ENCODE measurements around the gene AATK. TPM values are rescaled to one million over a fixed set of nuclear protein-coding genes. Genes with fewer than 3 reads are reported as not detected.

AATK gene
- total RNA-seq, 1 experiment from 2014 or later, result 4.4 TPM

- no peaks in the 10 kb centered on the region for H3K79me2 ChIP-seq (ENCODE audit: insufficient read depth, low read length)
- H4K20me1 ChIP-seq (ENCODE audit: insufficient read depth), result no peaks in the 10 kb centered on the region
- no peaks in the 10 kb centered on the region for H3K4me1 ChIP-seq (ENCODE audit: control insufficient read depth in 1 of 2, insufficient read depth in 2 of 2, low read length in 2 of 2)
- no peaks in the 10 kb centered on the region for H3K36me3 ChIP-seq (ENCODE audit: control insufficient read depth in 1 of 2, insufficient read depth in 2 of 2, low read length in 2 of 2)
- H2AFZ ChIP-seq (ENCODE audit: low read depth, low read length, poor library complexity, severe bottlenecking), result no peak overlapping the region
- no peaks in the 10 kb centered on the region for H3K27me3 ChIP-seq (ENCODE audit: insufficient read depth, low read length)
- intact Hi-C loops (cut with micrococcal nuclease), result no loop called here
- H3K27ac ChIP-seq (ENCODE audit: low read depth, low read length), result no peak overlapping the region
- ATAC-seq, result no peak
- no TSS peak for BruUV-seq (replicated peaks)
- POLR2A ChIA-PET, result interaction anchor here (1.5 kb wide), 1 partner anchor 305 kb away, joined by 3 read pairs; no protein-coding TSS in a partner anchor
- CTCF ChIA-PET, result no interaction called here
- TF ChIP-seq TCF7L2 (IDR thresholded peaks at IDR 0.05; ENCODE audit: borderline replicate concordance, extremely low read depth, insufficient read depth, insufficient read length) (no peak), YY1 (IDR thresholded peaks at IDR 0.05; ENCODE audit: extremely low read depth, insufficient replicate concordance, low read depth, low read length) (no peak)
- no peak overlapping the region for H3K9ac ChIP-seq (ENCODE audit: low read length)
- H3K4me3 ChIP-seq (replicated peaks in 1 of 2; ENCODE audit: low read depth in 1 of 2, low read length in 2 of 2), result no peak overlapping the region
- H3K9me3 ChIP-seq (ENCODE audit: control insufficient read depth in 1 of 2, insufficient read depth in 1 of 2, low read depth in 1 of 2, low read length in 2 of 2), result no peaks in the 10 kb centered on the region
- DNase-seq (ENCODE audit: low read depth, low spot score), result no peak
- no peaks in the 10 kb centered on the region for H3K9me2 ChIP-seq (ENCODE audit: insufficient read depth)
- H3K4me2 ChIP-seq (ENCODE audit: low read length), result no peak overlapping the region
- RAD21 ChIA-PET (ENCODE audit: low non-redundant PET in 1 of 2, low total read pairs in 2 of 2, uncharacterized antibody in 2 of 2, unreplicated experiment in 2 of 2), result no interaction called here
Observed at GRCh38 chr17:81167638-81168037, 1.6 kb upstream of the AATK start.

- no peak for TF ChIP-seq SIN3A (IDR thresholded peaks at IDR 0.05; ENCODE audit: low read depth)
- no peaks in the 10 kb centered on the region for H3K9me2 ChIP-seq (ENCODE audit: insufficient read depth)
- H3K79me2 ChIP-seq (ENCODE audit: insufficient read depth, low read length), result no peaks in the 10 kb centered on the region
- no peaks in the 10 kb centered on the region for H4K20me1 ChIP-seq (ENCODE audit: insufficient read depth)
- H3K9ac ChIP-seq (ENCODE audit: low read length), result no peak overlapping the region
- intact Hi-C loops (cut with micrococcal nuclease), result no loop called here
- H3K4me3 ChIP-seq (replicated peaks in 1 of 2; ENCODE audit: low read depth in 1 of 2, low read length in 2 of 2), result no peak overlapping the region
- CTCF ChIA-PET, result no interaction called here
- RAD21 ChIA-PET (ENCODE audit: low non-redundant PET in 1 of 2, low total read pairs in 2 of 2, uncharacterized antibody in 2 of 2, unreplicated experiment in 2 of 2), result no interaction called here
- H3K4me1 ChIP-seq (ENCODE audit: control insufficient read depth in 1 of 2, insufficient read depth in 2 of 2, low read length in 2 of 2), result no peaks in the 10 kb centered on the region
- no peak overlapping the region for H3K4me2 ChIP-seq (ENCODE audit: low read length)
- ATAC-seq (no peak), DNase-seq (ENCODE audit: low read depth, low spot score) (no peak)
- H3K9me3 ChIP-seq (ENCODE audit: control insufficient read depth in 1 of 2, insufficient read depth in 1 of 2, low read depth in 1 of 2, low read length in 2 of 2), result no peaks in the 10 kb centered on the region
- no peaks in the 10 kb centered on the region for H3K36me3 ChIP-seq (ENCODE audit: control insufficient read depth in 1 of 2, insufficient read depth in 2 of 2, low read length in 2 of 2)
- H2AFZ ChIP-seq (ENCODE audit: low read depth, low read length, poor library complexity, severe bottlenecking), result no peak overlapping the region
- H3K27me3 ChIP-seq (ENCODE audit: insufficient read depth, low read length), result no peaks in the 10 kb centered on the region
- H3K27ac ChIP-seq (ENCODE audit: low read depth, low read length), result no peak overlapping the region
- BruUV-seq (replicated peaks), result no TSS peak
- POLR2A ChIA-PET, result no interaction called here
Observed at GRCh38 chr17:81167194-81167524, 1.1 kb upstream of the AATK start.

All from HCT116 (cell line).